Peyer's patch (tissue), 4 donors: ENCODE measurements around the gene PMP22. TPM values are rescaled to one million over a fixed set of nuclear protein-coding genes. Genes with fewer than 3 reads are reported as not detected.

Source experiments
- DNase-seq, 3 donors: peaks; one replicate each; pipeline ENCODE4 v3.0.0-alpha.2; 2017 to 2019
- H3K27ac ChIP-seq, 4 donors: fragments of 200-600 bp; sonication (generic); one replicate each; pipeline ENCODE4 v1.5.1; 2016 to 2019
- H3K27me3 ChIP-seq, 2 donors: fragments of 200-600 bp; sonication (generic); one replicate each; pipeline ENCODE4 v1.5.1; 2019
- H3K36me3 ChIP-seq, 3 donors: fragments of 200-600 bp; sonication (generic); one replicate each; pipeline ENCODE4 v1.5.1; 2016 to 2019
- H3K4me1 ChIP-seq, 4 donors: fragments of 200-600 bp; sonication (generic); one replicate each; pipeline ENCODE4 v1.5.1; 2016 to 2019
- H3K4me3 ChIP-seq, 4 donors: fragments of 200-600 bp; sonication (generic); 1 replicate in 3 of 4; 2 replicates in 1 of 4; pipeline ENCODE4 v1.5.1; 2016 to 2019; ENCODE audit warnings: mild to moderate bottlenecking in 1 of 4
- H3K9me3 ChIP-seq, 4 donors: fragments of 200-600 bp; sonication (generic); one replicate each; pipeline ENCODE4 v1.5.1; 2016 to 2019; ENCODE audit warnings: mild to moderate bottlenecking in 1 of 4
- POLR2A ChIP-seq, 2 donors: fragments of 450-650 bp; IDR thresholded peaks; one replicate each; pipeline ENCODE4 v1.5.1; 2017; ENCODE audit warnings: antibody characterized with exemption in 2 of 2, mild to moderate bottlenecking in 2 of 2, moderate library complexity in 2 of 2
- total RNA-seq, 4 donors: library from RNA; depleted of rRNA; stranded (reverse); fragments of >200 nt; gene quantifications; one replicate each; pipeline ENCODE4 v1.1.0, GENCODE V29; 2016
- TF ChIP-seq, protein P1 (sequence below), 6 experiments: fragments of 450-650 bp in 4 of 6; fragments of 200-600 bp in 2 of 6; sonication (generic) in 1 of 6; IDR thresholded peaks; one replicate each; pipeline ENCODE4 v1.5.1; 2017 to 2019; ENCODE audit warnings: antibody characterized with exemption in 6 of 6, mild to moderate bottlenecking in 3 of 6, moderate library complexity in 1 of 6

Gene PMP22
- total RNA-seq, 4 donors from 2014 or later, result 37.1 to 474 (median 298) TPM

DNA sequence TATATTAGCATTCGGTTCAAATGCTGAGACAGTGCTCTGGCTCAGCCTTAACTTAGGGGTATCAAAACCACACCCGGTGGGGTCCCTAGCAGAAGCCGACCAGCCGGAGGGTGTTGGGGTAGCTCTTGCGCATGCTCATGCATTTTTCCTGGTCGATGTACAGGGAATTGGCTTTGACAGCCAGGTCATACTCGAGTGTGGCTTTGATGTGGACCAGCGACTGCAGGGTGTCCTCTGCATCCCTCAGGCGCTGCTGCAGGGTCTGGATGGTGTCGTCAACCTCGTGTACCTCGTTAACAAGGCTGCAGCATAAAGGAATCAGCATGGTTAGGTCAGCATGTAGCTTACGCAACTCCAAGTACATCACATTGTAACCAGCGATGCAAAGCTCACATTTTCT is 38.7 kb upstream of the PMP22 start:
- DNase-seq, result no peak
- H3K4me1 ChIP-seq, result peaks cover 0 to 5% (median 0%) of the 10 kb centered on the region in 4 donors
- H3K36me3 ChIP-seq, result no peaks in the 10 kb centered on the region
- H3K27me3 ChIP-seq, result no peaks in the 10 kb centered on the region
- TF ChIP-seq, protein P1, sequence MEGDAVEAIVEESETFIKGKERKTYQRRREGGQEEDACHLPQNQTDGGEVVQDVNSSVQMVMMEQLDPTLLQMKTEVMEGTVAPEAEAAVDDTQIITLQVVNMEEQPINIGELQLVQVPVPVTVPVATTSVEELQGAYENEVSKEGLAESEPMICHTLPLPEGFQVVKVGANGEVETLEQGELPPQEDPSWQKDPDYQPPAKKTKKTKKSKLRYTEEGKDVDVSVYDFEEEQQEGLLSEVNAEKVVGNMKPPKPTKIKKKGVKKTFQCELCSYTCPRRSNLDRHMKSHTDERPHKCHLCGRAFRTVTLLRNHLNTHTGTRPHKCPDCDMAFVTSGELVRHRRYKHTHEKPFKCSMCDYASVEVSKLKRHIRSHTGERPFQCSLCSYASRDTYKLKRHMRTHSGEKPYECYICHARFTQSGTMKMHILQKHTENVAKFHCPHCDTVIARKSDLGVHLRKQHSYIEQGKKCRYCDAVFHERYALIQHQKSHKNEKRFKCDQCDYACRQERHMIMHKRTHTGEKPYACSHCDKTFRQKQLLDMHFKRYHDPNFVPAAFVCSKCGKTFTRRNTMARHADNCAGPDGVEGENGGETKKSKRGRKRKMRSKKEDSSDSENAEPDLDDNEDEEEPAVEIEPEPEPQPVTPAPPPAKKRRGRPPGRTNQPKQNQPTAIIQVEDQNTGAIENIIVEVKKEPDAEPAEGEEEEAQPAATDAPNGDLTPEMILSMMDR (IDR thresholded peaks at IDR 0.05), result no peak
- TF ChIP-seq POLR2A (IDR thresholded peaks at IDR 0.05), result no peak
- H3K4me3 ChIP-seq, result no peak overlapping the region
- H3K27ac ChIP-seq, result no peak overlapping the region
- no peaks in the 10 kb centered on the region for H3K9me3 ChIP-seq

DNA sequence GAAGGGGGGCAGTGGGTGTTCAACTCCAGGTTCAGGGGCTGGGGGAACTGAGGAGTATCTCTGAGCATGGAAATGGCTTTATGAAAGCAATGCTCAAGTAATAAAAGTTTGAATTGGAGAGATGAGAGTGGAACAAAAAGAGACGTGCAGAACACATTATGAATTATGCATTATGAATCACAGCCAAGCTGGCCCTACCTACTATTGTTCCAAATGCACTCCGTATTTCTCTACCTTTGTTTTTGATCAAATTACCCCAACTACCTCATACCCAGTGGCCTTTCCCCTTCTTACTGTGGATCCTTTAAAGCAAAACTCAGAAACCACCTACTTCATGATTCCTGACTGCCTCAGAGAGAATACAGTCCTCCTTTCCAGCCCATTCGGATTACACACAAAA is 38.1 kb upstream of the PMP22 start:
- no peaks in the 10 kb centered on the region for H3K36me3 ChIP-seq
- H3K4me3 ChIP-seq, result no peak overlapping the region
- DNase-seq, result no peak
- H3K27me3 ChIP-seq, result no peaks in the 10 kb centered on the region
- no peaks in the 10 kb centered on the region for H3K9me3 ChIP-seq
- TF ChIP-seq, protein P1 (IDR thresholded peaks at IDR 0.05), result no peak
- no peak for TF ChIP-seq POLR2A (IDR thresholded peaks at IDR 0.05)
- H3K27ac ChIP-seq, result no peak overlapping the region
- peaks cover 0 to 5% (median 0%) of the 10 kb centered on the region in 4 donors for H3K4me1 ChIP-seq

DNA sequence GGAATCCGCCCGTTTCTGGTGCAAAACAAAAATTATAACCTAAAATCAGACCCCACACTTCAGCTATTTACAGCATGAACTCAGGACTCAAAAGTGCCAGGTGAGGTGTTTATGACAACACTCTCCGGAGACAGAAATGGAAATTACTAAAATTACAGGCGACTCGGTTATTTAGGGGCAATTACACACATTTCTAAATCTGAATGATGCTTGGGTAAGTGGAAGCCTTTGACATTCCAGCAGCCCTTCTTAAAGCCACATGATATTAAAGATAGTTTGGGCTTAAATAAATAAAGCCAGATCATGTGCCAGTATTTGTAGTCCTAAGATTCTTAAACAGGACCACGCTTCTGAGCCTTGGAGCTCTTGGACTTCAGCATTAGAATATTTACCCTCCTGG is 36.7 kb upstream of the PMP22 start:
- Histone ChIP-seq H3K27ac (no peak overlapping the region), H3K9me3 (no peaks in the 10 kb centered on the region), H3K4me3 (no peak overlapping the region), H3K27me3 (no peaks in the 10 kb centered on the region), H3K4me1 (no peaks in the 10 kb centered on the region), H3K36me3 (no peaks in the 10 kb centered on the region)
- TF ChIP-seq, protein P1 (IDR thresholded peaks at IDR 0.05), result no peak
- no peak for TF ChIP-seq POLR2A (IDR thresholded peaks at IDR 0.05)
- DNase-seq, result no peak

DNA sequence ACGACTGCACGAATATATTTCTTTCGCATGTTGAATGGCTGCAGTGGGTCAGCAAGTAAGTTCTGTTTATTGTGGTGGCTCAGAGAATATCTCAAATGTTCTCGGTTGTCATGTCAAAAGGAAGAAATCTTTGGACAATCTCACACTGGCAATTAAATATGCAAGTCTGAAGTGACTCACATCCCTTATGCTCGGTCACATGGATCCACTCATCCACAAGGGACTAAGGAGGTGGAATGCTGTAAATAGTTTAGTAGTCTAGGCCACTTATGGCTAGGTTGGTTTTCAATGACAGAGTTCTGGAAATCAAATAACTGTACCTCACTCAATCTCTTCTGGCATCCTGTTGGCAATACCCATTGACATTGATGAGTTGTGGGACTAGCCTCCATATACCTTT is 33.0 kb upstream of the PMP22 start:
- H3K9me3 ChIP-seq, result no peaks in the 10 kb centered on the region
- no peak overlapping the region for H3K4me3 ChIP-seq
- H3K4me1 ChIP-seq, result no peaks in the 10 kb centered on the region
- no peaks in the 10 kb centered on the region for H3K36me3 ChIP-seq
- H3K27ac ChIP-seq, result no peak overlapping the region
- no peaks in the 10 kb centered on the region for H3K27me3 ChIP-seq
- no peak for DNase-seq
- no peak for TF ChIP-seq POLR2A (IDR thresholded peaks at IDR 0.05)

DNA sequence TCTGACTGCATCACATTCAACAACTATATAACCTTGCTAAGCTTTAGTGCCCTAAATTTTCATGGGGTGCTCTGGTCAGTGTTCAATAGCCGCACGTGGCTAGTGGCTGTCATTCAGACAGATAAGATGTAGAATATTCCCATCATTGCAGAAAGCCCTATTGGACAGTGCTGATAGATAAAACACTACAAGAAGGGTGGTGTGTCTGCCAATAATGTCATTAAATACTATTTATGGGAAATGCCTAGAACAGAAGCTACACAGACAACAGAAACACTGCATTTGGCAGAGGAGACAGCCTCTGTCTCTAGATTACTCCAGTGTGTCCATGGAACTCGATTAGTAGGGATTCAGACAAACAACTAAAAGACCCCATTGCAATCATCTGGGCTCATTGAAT is 28.4 kb upstream of the PMP22 start:
- no peaks in the 10 kb centered on the region for H3K36me3 ChIP-seq
- no peaks in the 10 kb centered on the region for H3K9me3 ChIP-seq
- no peak for DNase-seq
- H3K27me3 ChIP-seq, result no peaks in the 10 kb centered on the region
- H3K4me3 ChIP-seq, result no peak overlapping the region
- TF ChIP-seq POLR2A (IDR thresholded peaks at IDR 0.05), result no peak
- no peaks in the 10 kb centered on the region for H3K4me1 ChIP-seq
- H3K27ac ChIP-seq, result no peak overlapping the region

DNA sequence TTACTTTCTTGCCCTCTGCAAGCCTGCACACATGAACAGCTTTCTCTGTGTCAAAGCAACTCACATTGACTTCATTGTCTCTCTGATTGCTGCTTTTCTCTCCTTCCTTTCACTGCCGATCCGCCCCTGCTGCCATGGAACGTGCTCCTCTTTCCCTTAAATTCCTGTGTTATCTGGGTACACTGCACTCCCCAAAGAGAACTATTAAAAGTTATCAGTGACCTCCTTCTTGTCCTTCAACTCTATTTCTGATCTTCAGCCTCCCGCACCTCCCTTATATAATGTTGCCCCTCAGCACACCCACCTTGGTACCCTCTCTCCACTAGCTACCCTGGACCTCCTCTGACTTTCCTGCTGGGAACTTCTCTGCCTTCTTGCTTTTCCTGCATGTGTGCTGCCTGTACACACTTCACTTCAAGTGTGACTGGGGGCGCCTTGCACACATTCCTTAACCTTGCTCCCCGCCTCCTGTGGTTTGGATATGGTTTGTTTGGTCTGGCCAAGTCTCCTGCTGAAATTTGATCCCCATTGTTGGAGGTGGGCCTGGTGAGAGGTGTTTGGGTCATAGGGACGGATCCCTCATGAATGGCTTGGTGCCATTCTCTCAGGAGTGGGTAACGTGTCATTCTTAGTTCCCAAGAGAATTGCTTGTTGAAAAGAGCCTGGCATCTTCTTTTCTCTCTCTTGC is 26.7 kb upstream of the PMP22 start:
- DNase-seq, result no peak
- Histone ChIP-seq H3K9me3 (no peaks in the 10 kb centered on the region), H3K4me3 (no peak overlapping the region), H3K27ac (no peak overlapping the region), H3K36me3 (no peaks in the 10 kb centered on the region), H3K4me1 (no peaks in the 10 kb centered on the region), H3K27me3 (no peaks in the 10 kb centered on the region)
- no peak for TF ChIP-seq POLR2A (IDR thresholded peaks at IDR 0.05)
- TF ChIP-seq, protein P1 (IDR thresholded peaks at IDR 0.05), result no peak

DNA sequence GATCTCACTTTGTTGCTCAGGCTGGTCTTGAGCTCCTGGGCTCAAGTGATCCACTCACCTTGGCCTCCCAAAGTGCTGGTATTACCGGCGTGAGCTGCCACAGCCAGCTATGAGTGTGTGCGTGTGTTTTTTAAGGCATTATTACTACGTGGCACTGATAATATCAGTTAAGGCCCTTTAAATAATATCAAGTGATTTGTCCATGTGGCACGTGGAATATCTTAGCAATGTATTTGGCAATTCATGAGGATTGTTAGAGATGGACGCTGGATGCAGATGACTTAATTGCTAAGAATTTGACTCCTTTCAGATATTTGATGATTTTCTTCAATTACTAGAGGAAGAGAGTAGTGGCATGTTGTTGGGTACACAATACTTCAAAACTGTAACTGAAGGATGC is 25.5 kb upstream of the PMP22 start:
- Histone ChIP-seq H3K9me3 (no peaks in the 10 kb centered on the region), H3K4me3 (no peak overlapping the region), H3K27me3 (no peaks in the 10 kb centered on the region), H3K27ac (no peak overlapping the region), H3K4me1 (no peaks in the 10 kb centered on the region), H3K36me3 (no peaks in the 10 kb centered on the region)
- TF ChIP-seq POLR2A (IDR thresholded peaks at IDR 0.05), result no peak
- TF ChIP-seq, protein P1 (IDR thresholded peaks at IDR 0.05), result no peak
- DNase-seq, result no peak
